ENCODE measurements around the gene CREBZF.
"Not testable (repeated sequence)": the region's sequence is repeated elsewhere in the genome, so short reads cannot be mapped to it uniquely, and the experiment has no call there.

CREBZF gene

GRCh38 chr11:85647604-85648299 lies 17.2 kb downstream of the CREBZF start, which contains the start of gene TMEM126A:
Gene TMEM126A, plus strand, starts transcription at chr11:85647967. Its CDS starts 2,289 bp downstream, at chr11:85650256.
- Histone ChIP-seq H3K27ac (ENCODE audit: low read depth, low read length) (peak within 1 kb of the TSS; percentile 54), H3K9me3 (ENCODE audit: low read length) (no peaks in the 10 kb centered on the region), H3K27me3 (ENCODE audit: control insufficient read depth in 1 of 2, insufficient read depth in 2 of 2, low read length in 2 of 2) (no peaks in the 10 kb centered on the region), H3K9ac (ENCODE audit: low read length) (peak within 1 kb of the TSS; percentile 76), H3K4me1 (ENCODE audit: insufficient read depth, low read length) (peaks cover 21% of the 10 kb centered on the region), H3K4me3 (ENCODE audit: low read depth in 1 of 2, low read length in 2 of 2) (peak within 1 kb of the TSS; percentile 71 to 83), H3K36me3 (ENCODE audit: insufficient read depth, low read length) (peaks cover 7% of the 10 kb centered on the region)

DNA sequence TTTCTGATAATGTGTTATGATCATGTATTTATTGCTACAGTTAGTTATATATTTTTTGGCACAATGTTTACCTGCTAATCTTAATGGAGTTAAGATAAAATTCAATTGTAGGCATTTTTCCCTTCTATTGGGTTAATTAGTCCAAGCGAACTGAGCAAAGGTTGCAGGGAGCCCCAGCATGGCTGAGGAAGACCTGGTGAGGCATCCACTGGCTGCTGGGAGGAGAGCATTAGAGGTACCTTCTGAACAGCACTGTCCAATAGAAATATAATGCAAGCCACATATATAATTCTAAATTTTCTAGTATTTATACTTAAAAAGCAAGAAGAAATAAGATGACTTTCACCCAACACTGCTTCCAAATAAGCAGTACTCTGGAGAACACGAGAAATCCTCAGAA lies 17.9 kb downstream of the CREBZF start:
- peak overlapping the region; percentile 71 to 83 for H3K4me3 ChIP-seq (ENCODE audit: low read depth in 1 of 2, low read length in 2 of 2)
- peak overlapping the region; percentile 54 for H3K27ac ChIP-seq (ENCODE audit: low read depth, low read length)
- peak overlapping the region; percentile 76 for H3K9ac ChIP-seq (ENCODE audit: low read length)

GRCh38 chr11:85643191-85643614 lies 21.7 kb downstream of the CREBZF start:
- no peak overlapping the region for H3K27ac ChIP-seq (ENCODE audit: low read depth, low read length)
- no peak overlapping the region for H3K9ac ChIP-seq (ENCODE audit: low read length)
- no peaks in the 10 kb centered on the region for H3K27me3 ChIP-seq (ENCODE audit: control insufficient read depth in 1 of 2, insufficient read depth in 2 of 2, low read length in 2 of 2)
- no peaks in the 10 kb centered on the region for H3K36me3 ChIP-seq (ENCODE audit: insufficient read depth, low read length)
- peaks cover 9% of the 10 kb centered on the region for H3K4me1 ChIP-seq (ENCODE audit: insufficient read depth, low read length)
- H3K9me3 ChIP-seq (ENCODE audit: low read length) = no peaks in the 10 kb centered on the region
- no peak overlapping the region for H3K4me3 ChIP-seq (ENCODE audit: low read depth in 1 of 2, low read length in 2 of 2)

More for the DNA sequence above, 17.9 kb downstream of the CREBZF start:
- no peaks in the 10 kb centered on the region for H3K27me3 ChIP-seq (ENCODE audit: control insufficient read depth in 1 of 2, insufficient read depth in 2 of 2, low read length in 2 of 2)
- H3K36me3 ChIP-seq (ENCODE audit: insufficient read depth, low read length) = peaks cover 7% of the 10 kb centered on the region
- peaks cover 21% of the 10 kb centered on the region for H3K4me1 ChIP-seq (ENCODE audit: insufficient read depth, low read length)
- no peaks in the 10 kb centered on the region for H3K9me3 ChIP-seq (ENCODE audit: low read length)

DNA sequence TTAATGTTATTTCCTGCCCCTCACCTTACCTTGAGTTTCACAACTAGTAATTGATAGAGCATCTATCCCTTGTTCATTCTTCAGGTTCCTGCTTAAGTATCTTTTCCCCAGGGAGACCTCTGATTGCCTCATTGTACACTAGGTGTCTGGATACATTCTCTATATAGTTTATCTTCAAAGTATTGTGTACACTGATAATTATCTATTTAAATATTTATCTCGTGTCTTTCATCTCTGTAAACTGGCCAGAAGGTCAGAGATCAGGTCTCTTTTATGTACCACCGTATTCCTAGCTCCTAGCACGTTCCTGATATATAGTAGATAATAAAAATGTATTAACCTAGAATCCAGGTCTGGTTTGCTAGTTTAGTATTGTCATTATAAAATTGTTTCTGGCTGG lies 30.2 kb downstream of the CREBZF start:
- peaks cover 31% of the 10 kb centered on the region for H3K36me3 ChIP-seq (ENCODE audit: insufficient read depth, low read length)
- no peak overlapping the region for H3K4me3 ChIP-seq (ENCODE audit: low read depth in 1 of 2, low read length in 2 of 2)
- H3K4me1 ChIP-seq (ENCODE audit: insufficient read depth, low read length) = peaks cover 6% of the 10 kb centered on the region

GRCh38 chr11:85628771-85629341 lies 36.1 kb downstream of the CREBZF start:
- Histone ChIP-seq H3K27ac (ENCODE audit: low read depth, low read length) (peak overlapping the region; percentile 99), H3K4me1 (ENCODE audit: insufficient read depth, low read length) (peaks cover 20% of the 10 kb centered on the region), H3K9ac (ENCODE audit: low read length) (peak overlapping the region; percentile 49), H3K27me3 (ENCODE audit: control insufficient read depth in 1 of 2, insufficient read depth in 2 of 2, low read length in 2 of 2) (no peaks in the 10 kb centered on the region), H3K36me3 (ENCODE audit: insufficient read depth, low read length) (no peaks in the 10 kb centered on the region), H3K9me3 (ENCODE audit: low read length) (no peaks in the 10 kb centered on the region), H3K4me3 (ENCODE audit: low read depth in 1 of 2, low read length in 2 of 2) (peak overlapping the region; percentile 75 to 94)

More for the DNA sequence above, 30.2 kb downstream of the CREBZF start:
- H3K9ac ChIP-seq (ENCODE audit: low read length) = no peak overlapping the region
- no peaks in the 10 kb centered on the region for H3K9me3 ChIP-seq (ENCODE audit: low read length)
- H3K27ac ChIP-seq (ENCODE audit: low read depth, low read length) = no peak overlapping the region
- no peaks in the 10 kb centered on the region for H3K27me3 ChIP-seq (ENCODE audit: control insufficient read depth in 1 of 2, insufficient read depth in 2 of 2, low read length in 2 of 2)

DNA sequence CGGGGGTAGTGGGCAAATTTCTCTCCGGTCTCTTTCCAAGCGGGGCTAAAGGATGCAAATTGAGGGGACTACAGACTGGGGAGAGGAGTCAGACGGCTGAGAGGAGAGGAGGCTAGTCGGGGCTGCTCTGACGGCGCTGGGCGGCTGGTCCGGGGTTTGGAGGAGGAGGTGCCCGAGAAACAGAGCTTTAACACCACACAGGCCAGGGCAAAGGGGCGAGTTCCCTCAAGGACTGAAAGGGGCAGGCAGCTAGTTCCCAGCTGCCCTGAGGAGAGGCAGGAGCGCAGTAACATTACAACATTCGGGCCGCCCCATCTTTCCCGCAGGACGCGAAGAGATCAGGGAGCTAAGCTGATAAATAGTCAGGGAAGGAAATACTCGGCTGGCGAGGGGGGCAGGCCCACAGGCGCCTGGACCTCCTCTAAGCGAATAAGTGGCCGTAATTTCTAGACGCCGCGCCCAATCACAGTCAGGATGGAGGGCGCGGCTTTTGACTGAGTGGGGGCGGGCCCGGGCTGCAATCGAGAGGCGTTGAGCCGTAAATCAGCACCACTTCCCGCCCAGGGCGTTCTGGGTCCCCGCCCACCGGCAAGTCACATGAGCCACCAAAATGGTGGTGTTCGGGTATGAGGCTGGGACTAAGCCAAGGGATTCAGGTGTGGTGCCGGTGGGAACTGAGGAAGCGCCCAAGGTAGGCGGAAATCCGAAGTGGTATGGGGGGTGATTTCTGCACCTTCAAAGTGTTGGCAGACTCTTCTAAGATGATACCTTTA lies 36.7 kb downstream of the CREBZF start, which contains the start of gene TMEM126B:
TMEM126B (plus strand) TSS at position 596 of the 773 bp plus-strand sequence; CDS start at position 611, 15 bp downstream.
- H3K9ac ChIP-seq (ENCODE audit: low read length) = peak within 1 kb of the TSS; percentile 49
- H3K4me3 ChIP-seq (ENCODE audit: low read depth in 1 of 2, low read length in 2 of 2) = peak within 1 kb of the TSS; percentile 75 to 94
- no peaks in the 10 kb centered on the region for H3K36me3 ChIP-seq (ENCODE audit: insufficient read depth, low read length)
- H3K9me3 ChIP-seq (ENCODE audit: low read length) = no peaks in the 10 kb centered on the region
- H3K27ac ChIP-seq (ENCODE audit: low read depth, low read length) = peak within 1 kb of the TSS; percentile 99
- H3K4me1 ChIP-seq (ENCODE audit: insufficient read depth, low read length) = peaks cover 20% of the 10 kb centered on the region
- no peaks in the 10 kb centered on the region for H3K27me3 ChIP-seq (ENCODE audit: control insufficient read depth in 1 of 2, insufficient read depth in 2 of 2, low read length in 2 of 2)

DNA sequence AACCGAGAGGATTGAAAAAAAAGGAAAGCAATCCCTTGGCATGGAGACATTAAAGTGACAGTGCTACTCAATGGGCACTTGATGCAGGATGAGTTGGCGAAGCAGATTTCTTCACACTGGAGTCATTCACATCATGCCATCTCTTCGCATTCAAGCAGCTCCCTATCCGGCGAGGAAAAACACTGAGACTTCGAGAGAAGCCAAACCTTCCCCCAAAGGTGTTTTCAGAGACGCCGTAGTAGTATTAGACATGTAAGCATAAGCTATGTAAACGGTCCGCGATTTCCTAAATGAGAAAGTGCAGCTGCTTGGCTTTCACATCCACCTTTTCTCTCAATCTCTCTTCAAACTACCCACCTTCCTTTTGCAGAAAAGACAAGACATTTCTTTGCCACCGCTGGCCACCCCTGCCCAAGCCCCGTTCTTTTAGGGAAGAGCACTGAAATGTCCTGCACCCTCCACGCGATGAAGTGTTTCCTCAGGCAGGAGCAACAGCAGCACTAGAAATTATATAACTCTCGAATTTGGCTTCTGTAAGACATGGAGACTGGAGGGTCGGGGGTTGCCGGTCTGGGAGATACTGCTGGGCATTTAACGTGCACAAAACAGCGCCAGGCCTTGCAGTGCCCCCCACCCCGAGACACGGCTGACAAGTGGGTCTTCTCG lies 37.5 kb downstream of the CREBZF start, which contains the start of gene DLG2:
DLG2 (minus strand) TSS at position 13 of the 666 bp plus-strand sequence.
- Histone ChIP-seq H3K27me3 (ENCODE audit: control insufficient read depth in 1 of 2, insufficient read depth in 2 of 2, low read length in 2 of 2) (no peaks in the 10 kb centered on the region), H3K27ac (ENCODE audit: low read depth, low read length) (peak within 1 kb of the TSS; percentile 99), H3K36me3 (ENCODE audit: insufficient read depth, low read length) (no peaks in the 10 kb centered on the region), H3K4me1 (ENCODE audit: insufficient read depth, low read length) (peaks cover 20% of the 10 kb centered on the region), H3K9ac (ENCODE audit: low read length) (peak within 1 kb of the TSS; percentile 40), H3K4me3 (ENCODE audit: low read depth in 1 of 2, low read length in 2 of 2) (peak within 1 kb of the TSS; percentile 75 to 94), H3K9me3 (ENCODE audit: low read length) (no peaks in the 10 kb centered on the region)

DNA sequence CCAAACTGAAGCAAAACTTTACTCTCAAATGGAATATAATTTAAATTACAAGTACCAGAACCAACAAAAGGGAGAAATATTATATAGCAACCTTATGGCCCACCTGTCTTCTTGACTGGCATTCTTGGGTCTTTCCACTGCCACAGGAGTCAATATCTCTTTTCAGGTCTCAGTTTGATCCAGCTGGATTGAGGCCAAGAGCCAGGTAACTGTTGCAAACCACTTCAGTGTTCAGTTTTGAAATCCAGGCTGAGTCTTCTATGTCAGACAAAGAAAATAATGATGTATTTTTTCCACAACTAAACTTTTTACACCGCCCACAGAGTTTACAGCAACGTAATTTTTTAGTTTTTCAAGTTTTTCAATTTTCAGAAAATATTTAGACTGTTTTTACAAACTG lies 38.4 kb downstream of the CREBZF start:
- Histone ChIP-seq H3K4me1 (ENCODE audit: insufficient read depth, low read length) (peaks cover 20% of the 10 kb centered on the region), H3K27me3 (ENCODE audit: control insufficient read depth in 1 of 2, insufficient read depth in 2 of 2, low read length in 2 of 2) (no peaks in the 10 kb centered on the region), H3K27ac (ENCODE audit: low read depth, low read length) (peak overlapping the region; percentile 99), H3K9me3 (ENCODE audit: low read length) (no peaks in the 10 kb centered on the region), H3K36me3 (ENCODE audit: insufficient read depth, low read length) (no peaks in the 10 kb centered on the region), H3K4me3 (ENCODE audit: low read depth in 1 of 2, low read length in 2 of 2) (peak overlapping the region; percentile 75 to 94), H3K9ac (ENCODE audit: low read length) (peak overlapping the region; percentile 40)

GRCh38 chr11:85620256-85620655 lies 44.7 kb downstream of the CREBZF start:
- H3K36me3 ChIP-seq (ENCODE audit: insufficient read depth, low read length) = no peaks in the 10 kb centered on the region
- peaks cover under 1% of the 10 kb centered on the region for H3K4me1 ChIP-seq (ENCODE audit: insufficient read depth, low read length)
- H3K9me3 ChIP-seq (ENCODE audit: low read length) = no peaks in the 10 kb centered on the region
- H3K4me3 ChIP-seq (ENCODE audit: low read depth in 1 of 2, low read length in 2 of 2) = no peak overlapping the region
- H3K27me3 ChIP-seq (ENCODE audit: control insufficient read depth in 1 of 2, insufficient read depth in 2 of 2, low read length in 2 of 2) = no peaks in the 10 kb centered on the region
- no peak overlapping the region for H3K9ac ChIP-seq (ENCODE audit: low read length)
- no peak overlapping the region for H3K27ac ChIP-seq (ENCODE audit: low read depth, low read length)

- no peak overlapping the region for H3K9ac ChIP-seq (ENCODE audit: low read length)
- no peaks in the 10 kb centered on the region for H3K4me1 ChIP-seq (ENCODE audit: insufficient read depth, low read length)
- H3K36me3 ChIP-seq (ENCODE audit: insufficient read depth, low read length) = no peaks in the 10 kb centered on the region
- H3K4me3 ChIP-seq (ENCODE audit: low read depth in 1 of 2, low read length in 2 of 2) = no peak overlapping the region
- no peaks in the 10 kb centered on the region for H3K9me3 ChIP-seq (ENCODE audit: low read length)
- no peak overlapping the region for H3K27ac ChIP-seq (ENCODE audit: low read depth, low read length)
- H3K27me3 ChIP-seq (ENCODE audit: control insufficient read depth in 1 of 2, insufficient read depth in 2 of 2, low read length in 2 of 2) = no peaks in the 10 kb centered on the region
Measured at GRCh38 chr11:85619499-85619898, 45.4 kb downstream of the CREBZF start.

GRCh38 chr11:85611643-85612042 lies 53.3 kb downstream of the CREBZF start:
- not testable (repeated sequence) for H3K27me3 ChIP-seq (ENCODE audit: control insufficient read depth in 1 of 2, insufficient read depth in 2 of 2, low read length in 2 of 2); H3K9ac ChIP-seq (ENCODE audit: low read length); H3K9me3 ChIP-seq (ENCODE audit: low read length); H3K27ac ChIP-seq (ENCODE audit: low read depth, low read length); H3K36me3 ChIP-seq (ENCODE audit: insufficient read depth, low read length); H3K4me3 ChIP-seq (ENCODE audit: low read depth in 1 of 2, low read length in 2 of 2); H3K4me1 ChIP-seq (ENCODE audit: insufficient read depth, low read length)

Measured in muscle layer of colon (tissue), 2 donors.